IMR-90 (cell line): ENCODE data around the gene HAO2. TPM values are rescaled to one million over a fixed set of nuclear protein-coding genes. Genes with fewer than 3 reads are reported as not detected.

Source experiments
- ATAC-seq: fragments of 200-7000 bp; cut with Tn5 transposase; 2 replicates; pipeline ENCODE4 v1.9.1; 2020; ENCODE audit warnings: low read depth, mild to moderate bottlenecking, moderate library complexity
- BruUV-seq: library from RNA; stranded (reverse); fragments of 400-500 nt; replicated peaks from 2 replicates; lab custom pipeline; 2021; lab: Mats Ljungman, UMichigan
- CTCF ChIA-PET: fragments of 300-600 bp; formaldehyde crosslinking; extraction: SDS; loops from one replicate; lab custom pipeline; 2021; ENCODE audit warnings: antibody characterized with exemption; lab: Yijun Ruan, JAX
- POLR2A ChIA-PET: fragments of 300-600 bp; sonication (Branson Sonifier 250); formaldehyde crosslinking; loops from one replicate; lab custom pipeline; 2022; ENCODE audit warnings: antibody characterized with exemption; ENCODE audit not compliant: unreplicated experiment; lab: Charles Lee
- DNase-seq: peaks from one replicate; pipeline ENCODE4 v3.0.0; 2013
- H2AFZ ChIP-seq: replicated peaks from 2 replicates; pipeline ENCODE3; 2013; ENCODE audit warnings: low read length, mild to moderate bottlenecking; ENCODE audit not compliant: poor library complexity
- H2AK5ac ChIP-seq: 2 replicates; pipeline ENCODE4 v1.6.1; 2013; ENCODE audit warnings: low read depth, low read length, inconsistent platforms
- H2AK9ac ChIP-seq: replicated peaks from 2 replicates; pipeline ENCODE3; 2013; ENCODE audit warnings: mild to moderate bottlenecking, low read depth, low read length, moderate library complexity; ENCODE audit not compliant: poor library complexity
- H2BK120ac ChIP-seq: 2 replicates; pipeline ENCODE4 v1.6.1; 2013; ENCODE audit warnings: low read depth, low read length, inconsistent platforms
- H2BK15ac ChIP-seq: 3 replicates; pipeline ENCODE4 v1.6.1; 2013; ENCODE audit warnings: low read depth, low read length, inconsistent platforms
- H2BK20ac ChIP-seq: 2 replicates; pipeline ENCODE4 v1.6.1; 2013; ENCODE audit warnings: low read depth, mild to moderate bottlenecking, inconsistent platforms, low read length, moderate library complexity
- H2BK5ac ChIP-seq: 2 replicates; pipeline ENCODE4 v1.6.1; 2013; ENCODE audit warnings: mild to moderate bottlenecking, low read depth, low read length, inconsistent platforms; ENCODE audit not compliant: poor library complexity, severe bottlenecking
- H3K14ac ChIP-seq: replicated peaks from 2 replicates; pipeline ENCODE4 v1.6.1; 2013; ENCODE audit warnings: low read depth, low read length, inconsistent platforms
- H3K18ac ChIP-seq: 2 replicates; pipeline ENCODE4 v1.6.1; 2013; ENCODE audit warnings: low read depth, low read length, control low read depth
- H3K23ac ChIP-seq: 2 replicates; pipeline ENCODE4 v1.6.1; 2013; ENCODE audit warnings: low read depth, low read length, inconsistent platforms
- H3K27ac ChIP-seq: 2 replicates; pipeline ENCODE4 v1.5.1; 2013; ENCODE audit warnings: mild to moderate bottlenecking, control low read depth, low read length; ENCODE audit not compliant: insufficient read depth
- H3K27me3 ChIP-seq: 2 replicates; pipeline ENCODE4 v1.6.1; 2013; ENCODE audit warnings: low read length; ENCODE audit not compliant: control insufficient read depth, insufficient read depth
- H3K36me3 ChIP-seq: 2 replicates; pipeline ENCODE4 v1.6.1; 2013; ENCODE audit warnings: low read length, mixed read lengths; ENCODE audit not compliant: control insufficient read depth, insufficient read depth
- H3K4ac ChIP-seq: 2 replicates; pipeline ENCODE4 v1.6.1; 2013; ENCODE audit warnings: low read depth, low read length, inconsistent platforms
- H3K4me1 ChIP-seq: 2 replicates; pipeline ENCODE4 v1.6.1; 2013; ENCODE audit warnings: low read length, mixed read lengths; ENCODE audit not compliant: control insufficient read depth, insufficient read depth
- H3K4me2 ChIP-seq: 2 replicates; pipeline ENCODE4 v1.6.1; 2013; ENCODE audit warnings: low read depth, mild to moderate bottlenecking, control low read depth, low read length, moderate library complexity
- H3K4me3 ChIP-seq: 2 replicates; pipeline ENCODE4 v1.5.1; 2013; ENCODE audit warnings: low read depth, mild to moderate bottlenecking, control low read depth, low read length, moderate library complexity; ENCODE audit not compliant: insufficient read depth
- H3K56ac ChIP-seq: 2 replicates; pipeline ENCODE4 v1.6.1; 2013; ENCODE audit warnings: low read length, inconsistent platforms; ENCODE audit not compliant: insufficient read depth; ENCODE audit errors: extremely low read depth
- H3K79me1 ChIP-seq, 2 experiments: 2 replicates each; pipeline ENCODE4 v1.6.1; 2013; ENCODE audit warnings: low read length in 2 of 2, inconsistent platforms in 1 of 2, low read depth in 1 of 2
- H3K9ac ChIP-seq: 2 replicates; pipeline ENCODE4 v1.6.1; 2013; ENCODE audit warnings: low read depth, low read length, control low read depth
- H3K9me1 ChIP-seq: 2 replicates; pipeline ENCODE4 v1.6.1; 2013; ENCODE audit warnings: low read length, inconsistent platforms; ENCODE audit not compliant: insufficient read depth
- H3K9me3 ChIP-seq: 2 replicates; pipeline ENCODE4 v1.6.1; 2013; ENCODE audit warnings: low read length; ENCODE audit not compliant: control insufficient read depth, insufficient read depth
- H4K20me1 ChIP-seq: 2 replicates; pipeline ENCODE4 v1.6.1; 2013; ENCODE audit warnings: low read length, inconsistent platforms; ENCODE audit not compliant: insufficient read depth
- H4K5ac ChIP-seq: 2 replicates; pipeline ENCODE4 v1.6.1; 2013; ENCODE audit warnings: mild to moderate bottlenecking, low read depth, low read length, control low read depth
- H4K8ac ChIP-seq, 2 experiments: 2 replicates each; pipeline ENCODE4 v1.6.1; 2013; ENCODE audit warnings: low read depth in 2 of 2, low read length in 2 of 2, control low read depth in 1 of 2, inconsistent platforms in 1 of 2
- H4K91ac ChIP-seq: 2 replicates; pipeline ENCODE4 v1.6.1; 2013; ENCODE audit warnings: low read depth, low read length, inconsistent platforms; ENCODE audit not compliant: insufficient read depth
- BHLHE40 ChIP-seq: fragments of 150-350 bp; IDR thresholded peaks from 2 replicates; pipeline ENCODE4 v1.6.1; 2016; ENCODE audit warnings: mild to moderate bottlenecking, low read depth, low read length
- CHD1 ChIP-seq: IDR thresholded peaks from 2 replicates; pipeline ENCODE4 v1.6.1; 2012; ENCODE audit warnings: low read depth, low read length, improper control_type of control experiment
- MAFK ChIP-seq: IDR thresholded peaks from 2 replicates; pipeline ENCODE4 v1.6.1; 2012; ENCODE audit warnings: low read depth, low read length, improper control_type of control experiment
- MAZ ChIP-seq: IDR thresholded peaks from 2 replicates; pipeline ENCODE4 v1.6.1; 2012; ENCODE audit warnings: low read depth, mild to moderate bottlenecking, low read length, improper control_type of control experiment, moderate library complexity, borderline replicate concordance
- MXI1 ChIP-seq: IDR thresholded peaks from 2 replicates; pipeline ENCODE4 v1.6.1; 2012; ENCODE audit warnings: low read depth, mild to moderate bottlenecking, low read length, moderate library complexity, borderline replicate concordance
- NFE2L2 ChIP-seq: fragments of 150-350 bp; IDR thresholded peaks from 2 replicates; pipeline ENCODE4 v1.6.1; 2016; ENCODE audit warnings: low read depth, mild to moderate bottlenecking, low read length
- POLR2A ChIP-seq: IDR thresholded peaks from 2 replicates; pipeline ENCODE4 v1.6.1; 2012; ENCODE audit warnings: mild to moderate bottlenecking, low read depth, low read length
- RAD21 ChIP-seq: IDR thresholded peaks from 2 replicates; pipeline ENCODE4 v1.6.1; 2012; ENCODE audit warnings: low read length, improper control_type of control experiment
- RCOR1 ChIP-seq: IDR thresholded peaks from 2 replicates; pipeline ENCODE4 v1.6.1; 2012; ENCODE audit warnings: mild to moderate bottlenecking, low read length, improper control_type of control experiment; ENCODE audit not compliant: insufficient replicate concordance
- SMC3 ChIP-seq: fragments of 150-350 bp; IDR thresholded peaks from 2 replicates; pipeline ENCODE4 v1.6.1; 2016; ENCODE audit warnings: low read depth, mild to moderate bottlenecking, antibody characterized with exemption, low read length, moderate library complexity
- WGBS, 2 experiments: methylation state at CpG; one replicate each; pipeline versions ENCODE4 v1.1.5 to v1.1.7; 2013; ENCODE audit warnings: missing lambda C conversion rate in 2 of 2; ENCODE audit not compliant: insufficient read length in 1 of 2; ENCODE audit errors: extremely low coverage in 2 of 2; 5-methylcytosine and 5-hydroxymethylcytosine counted together
- dilution Hi-C: fragments of 300-500 bp; cut with HindIII; formaldehyde crosslinking; loops from one replicate; pipeline ENCODE4 v1.14.3; 2018; ENCODE audit warnings: low sequenced_read_pairs; ENCODE audit not compliant: unreplicated experiment
- in situ Hi-C: fragments of 300-500 bp; cut with MboI; formaldehyde crosslinking; loops from 3 replicates; pipeline ENCODE4 v1.14.3; 2019; ENCODE audit warnings: low sequenced_read_pairs, inconsistent platforms, mixed read lengths
- intact Hi-C: fragments of 100-400 bp; cut with micrococcal nuclease; formaldehyde crosslinking; loops from 2 replicates; pipeline ENCODE4 v1.10.0; 2022
- polyA plus RNA-seq, 3 experiments: library from polyadenylated mRNA; depleted of rRNA; stranded (reverse); fragments of >200 nt; gene quantifications; 2 replicates each; pipeline ENCODE4 v1.2.3, GENCODE V29; 2012; ENCODE audit warnings: low replicate concordance in 1 of 3
- total RNA-seq: library from RNA; depleted of rRNA; stranded (reverse); fragments of >200 nt; gene quantifications from 2 replicates; pipeline ENCODE4 v1.2.3, GENCODE V29; 2012
- TF ChIP-seq, protein P1 (sequence below): fragments of 150-350 bp; IDR thresholded peaks from 2 replicates; pipeline ENCODE4 v1.6.1; 2017; ENCODE audit warnings: mild to moderate bottlenecking, antibody characterized with exemption, low read length, low read depth
- TF ChIP-seq, protein P2 (sequence below): fragments of 150-350 bp; IDR thresholded peaks from 2 replicates; pipeline ENCODE4 v1.6.1; 2016; ENCODE audit warnings: low read depth, mild to moderate bottlenecking, low read length, moderate library complexity, borderline replicate concordance
- TF ChIP-seq, protein P3 (sequence below): conservative IDR thresholded peaks from 2 replicates; pipeline ENCODE4 v1.5.1; 2012; ENCODE audit warnings: mild to moderate bottlenecking, low read depth, low read length, improper control_type of control experiment

HAO2 gene
- total and polyA plus RNA-seq, 2 of the 4 experiments (the other 2 are of a cell fraction), result not detected

DNA sequence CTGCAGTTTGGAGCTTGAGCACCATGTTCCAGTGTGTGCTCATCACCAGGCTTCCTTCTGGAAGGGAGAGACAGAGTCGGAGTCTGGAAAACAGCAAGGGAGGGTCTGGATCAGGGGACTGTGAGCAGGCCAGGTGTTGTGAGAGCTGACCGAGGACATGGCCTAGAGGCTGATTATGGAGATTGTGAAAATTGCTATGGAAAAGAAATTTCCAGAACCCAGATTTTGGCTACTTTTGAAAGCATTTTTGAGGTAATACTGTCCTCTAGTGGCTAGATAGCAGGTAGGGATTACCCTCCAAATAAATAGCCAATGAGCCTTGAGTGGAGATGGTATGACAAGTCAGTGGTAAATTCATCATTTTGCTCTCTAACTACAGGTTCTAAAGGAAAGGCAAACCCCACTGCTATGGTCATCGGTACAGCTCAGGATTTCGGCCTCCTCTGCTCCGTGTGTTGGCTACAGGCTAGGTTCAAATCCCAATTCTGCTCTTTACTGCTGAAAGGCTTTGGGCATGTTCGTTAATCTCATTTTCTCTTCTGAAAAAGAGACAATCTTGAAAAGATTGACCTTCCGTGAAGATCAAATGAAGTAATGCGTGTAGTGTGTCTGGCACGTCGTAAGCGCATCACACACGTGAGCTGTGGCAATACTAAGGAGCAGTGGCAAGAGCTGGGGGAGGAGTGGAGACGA, 1.0 kb upstream of the HAO2 start:
- no peak overlapping the region for H2BK5ac ChIP-seq
- H4K91ac ChIP-seq, result no peak overlapping the region
- POLR2A ChIA-PET, result no interaction called here
- no peak overlapping the region for H2BK20ac ChIP-seq
- H3K18ac ChIP-seq, result no peak overlapping the region
- H3K27me3 ChIP-seq, result peaks cover 8% of the 10 kb centered on the region
- BruUV-seq, result no TSS peak
- no peaks in the 10 kb centered on the region for H3K9me1 ChIP-seq
- no peaks in the 10 kb centered on the region for H3K36me3 ChIP-seq
- H4K20me1 ChIP-seq, result no peaks in the 10 kb centered on the region
- no peak overlapping the region for H3K4me3 ChIP-seq
- no peak overlapping the region for H3K23ac ChIP-seq
- H3K4ac ChIP-seq, result no peak overlapping the region
- DNase-seq (peak; percentile 45), ATAC-seq (peak; percentile 77)
- H2AFZ ChIP-seq, result no peak overlapping the region
- intact Hi-C loops (loop anchor here (1.0 to 5.0 kb wide), 4 partner anchors 92 to 1400 kb away; partner anchors contain the start of gene WARS2), dilution Hi-C loops (no loop called here), in situ Hi-C loops (loop anchor here (10.0 to 25.0 kb wide), 2 partner anchors 93 to 1205 kb away; no protein-coding TSS in a partner anchor)
- no peak overlapping the region for H4K5ac ChIP-seq
- no peak overlapping the region for H2BK120ac ChIP-seq
- no peaks in the 10 kb centered on the region for H3K4me1 ChIP-seq
- no peak overlapping the region for H3K9ac ChIP-seq
- no peak overlapping the region for H2BK15ac ChIP-seq
- H2AK9ac ChIP-seq, result no peak overlapping the region
- H3K14ac ChIP-seq, result no peak overlapping the region
- H3K4me2 ChIP-seq, result no peak overlapping the region
- TF ChIP-seq, protein P1, sequence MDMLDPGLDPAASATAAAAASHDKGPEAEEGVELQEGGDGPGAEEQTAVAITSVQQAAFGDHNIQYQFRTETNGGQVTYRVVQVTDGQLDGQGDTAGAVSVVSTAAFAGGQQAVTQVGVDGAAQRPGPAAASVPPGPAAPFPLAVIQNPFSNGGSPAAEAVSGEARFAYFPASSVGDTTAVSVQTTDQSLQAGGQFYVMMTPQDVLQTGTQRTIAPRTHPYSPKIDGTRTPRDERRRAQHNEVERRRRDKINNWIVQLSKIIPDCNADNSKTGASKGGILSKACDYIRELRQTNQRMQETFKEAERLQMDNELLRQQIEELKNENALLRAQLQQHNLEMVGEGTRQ, result no peak
- TF ChIP-seq CHD1 (no peak), RCOR1 (no peak), SMC3 (peak; percentile 91), RAD21 (peak; percentile 96), POLR2A (0 out of 2 replicates have a peak, but pooled peaks have one; percentile 31), MAZ (no peak), BHLHE40 (no peak), MXI1 (no peak), MAFK (no peak), NFE2L2 (no peak)
- TF ChIP-seq, protein P2, sequence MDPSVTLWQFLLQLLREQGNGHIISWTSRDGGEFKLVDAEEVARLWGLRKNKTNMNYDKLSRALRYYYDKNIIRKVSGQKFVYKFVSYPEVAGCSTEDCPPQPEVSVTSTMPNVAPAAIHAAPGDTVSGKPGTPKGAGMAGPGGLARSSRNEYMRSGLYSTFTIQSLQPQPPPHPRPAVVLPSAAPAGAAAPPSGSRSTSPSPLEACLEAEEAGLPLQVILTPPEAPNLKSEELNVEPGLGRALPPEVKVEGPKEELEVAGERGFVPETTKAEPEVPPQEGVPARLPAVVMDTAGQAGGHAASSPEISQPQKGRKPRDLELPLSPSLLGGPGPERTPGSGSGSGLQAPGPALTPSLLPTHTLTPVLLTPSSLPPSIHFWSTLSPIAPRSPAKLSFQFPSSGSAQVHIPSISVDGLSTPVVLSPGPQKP, result no peak
- TF ChIP-seq, protein P3, sequence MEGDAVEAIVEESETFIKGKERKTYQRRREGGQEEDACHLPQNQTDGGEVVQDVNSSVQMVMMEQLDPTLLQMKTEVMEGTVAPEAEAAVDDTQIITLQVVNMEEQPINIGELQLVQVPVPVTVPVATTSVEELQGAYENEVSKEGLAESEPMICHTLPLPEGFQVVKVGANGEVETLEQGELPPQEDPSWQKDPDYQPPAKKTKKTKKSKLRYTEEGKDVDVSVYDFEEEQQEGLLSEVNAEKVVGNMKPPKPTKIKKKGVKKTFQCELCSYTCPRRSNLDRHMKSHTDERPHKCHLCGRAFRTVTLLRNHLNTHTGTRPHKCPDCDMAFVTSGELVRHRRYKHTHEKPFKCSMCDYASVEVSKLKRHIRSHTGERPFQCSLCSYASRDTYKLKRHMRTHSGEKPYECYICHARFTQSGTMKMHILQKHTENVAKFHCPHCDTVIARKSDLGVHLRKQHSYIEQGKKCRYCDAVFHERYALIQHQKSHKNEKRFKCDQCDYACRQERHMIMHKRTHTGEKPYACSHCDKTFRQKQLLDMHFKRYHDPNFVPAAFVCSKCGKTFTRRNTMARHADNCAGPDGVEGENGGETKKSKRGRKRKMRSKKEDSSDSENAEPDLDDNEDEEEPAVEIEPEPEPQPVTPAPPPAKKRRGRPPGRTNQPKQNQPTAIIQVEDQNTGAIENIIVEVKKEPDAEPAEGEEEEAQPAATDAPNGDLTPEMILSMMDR, result peak; percentile 97
- no peak overlapping the region for H2AK5ac ChIP-seq
- H3K56ac ChIP-seq, result no peak overlapping the region
- no peak overlapping the region for H4K8ac ChIP-seq
- 26% methylated on average over 3 of the region's 13 CpGs; no CpG with 5 or more reads in 1 of the 2 experiments for WGBS, 2 experiments
- no peaks in the 10 kb centered on the region for H3K79me1 ChIP-seq
- CTCF ChIA-PET, result no interaction called here
- no peaks in the 10 kb centered on the region for H3K9me3 ChIP-seq
- no peak overlapping the region for H3K27ac ChIP-seq
